GM12873 (cell line): Measurements from ENCODE around the gene RNPEP.

Experiments
- CTCF ChIP-seq: IDR thresholded peaks from 2 replicates; pipeline ENCODE4 v1.5.1; 2012; ENCODE audit warnings: low read depth, mild to moderate bottlenecking, moderate library complexity, low read length, control low read depth; ENCODE audit not compliant: insufficient read depth; ENCODE audit errors: missing control alignments

The RNPEP gene

GRCh38 chr1:201941420-201942128, 40.9 kb upstream of the RNPEP start:
- TF ChIP-seq CTCF, result no peak

- TF ChIP-seq CTCF, result no peak
These were observed 40.3 kb upstream of the RNPEP start for GRCh38 chr1:201942129-201942495.

GRCh38 chr1:201944002-201944401, 38.4 kb upstream of the RNPEP start:
- TF ChIP-seq CTCF, result no peak

GRCh38 chr1:201944639-201945038, 37.8 kb upstream of the RNPEP start:
- no peak for TF ChIP-seq CTCF

- peak; percentile 15 for TF ChIP-seq CTCF
These were observed 37.3 kb upstream of the RNPEP start for GRCh38 chr1:201945157-201945556.

- TF ChIP-seq CTCF, result no peak
These were observed 36.6 kb upstream of the RNPEP start for GRCh38 chr1:201945863-201946223.

GRCh38 chr1:201946224-201946908, 36.1 kb upstream of the RNPEP start, which contains the start of gene LMOD1:
Gene LMOD1 (minus strand): TSS chr1:201946548. CDS start chr1:201946340, 208 bp downstream.
- TF ChIP-seq CTCF, result no peak
